Stimulated activated CD4-positive, alpha-beta T cell treated with anti-CD3 and anti-CD28 coated beads, TNF-alpha, amount 100 ng/mL, for 24 hours (primary cell): ENCODE measurements around the gene ELOVL2.
"Not testable (repeated sequence)": the region's sequence is repeated elsewhere in the genome, so short reads cannot be mapped to it uniquely, and the experiment has no call there.

Experiments used
- DNase-seq, 3 experiments: peaks; one replicate each; pipeline ENCODE4 v3.0.0-alpha.2; 2020; ENCODE audit warnings: low read depth in 3 of 3

Gene ELOVL2

GRCh38 chr6:11021714-11022113 is 22.4 kb downstream of the ELOVL2 start:
- DNase-seq: no peak

- no peak for DNase-seq
Measured at GRCh38 chr6:11021003-11021402, 23.1 kb downstream of the ELOVL2 start.

- no peak for DNase-seq
Measured at GRCh38 chr6:11018225-11018624, 25.9 kb downstream of the ELOVL2 start.

GRCh38 chr6:11017090-11017489 is 27.0 kb downstream of the ELOVL2 start:
- no peak for DNase-seq

- DNase-seq: no peak
Measured at GRCh38 chr6:11016452-11016851, 27.7 kb downstream of the ELOVL2 start.

GRCh38 chr6:11015102-11015501 is 29.0 kb downstream of the ELOVL2 start:
- no peak for DNase-seq

- no peak for DNase-seq
Measured at GRCh38 chr6:11013721-11014070, 30.4 kb downstream of the ELOVL2 start.

- DNase-seq: no peak
Measured at GRCh38 chr6:11012976-11013720, 31.0 kb downstream of the ELOVL2 start.

GRCh38 chr6:11012295-11012754 is 31.8 kb downstream of the ELOVL2 start:
- DNase-seq: no peak

GRCh38 chr6:11011787-11012234 is 32.3 kb downstream of the ELOVL2 start:
- no peak for DNase-seq

- DNase-seq: no peak
Measured at GRCh38 chr6:11009353-11009752, 34.8 kb downstream of the ELOVL2 start.

- no peak for DNase-seq
Measured at GRCh38 chr6:11008821-11009220, 35.3 kb downstream of the ELOVL2 start.

- DNase-seq: no peak
Measured at GRCh38 chr6:11007715-11008608, 36.1 kb downstream of the ELOVL2 start.

GRCh38 chr6:11006061-11006460 is 38.0 kb downstream of the ELOVL2 start:
- no peak for DNase-seq

GRCh38 chr6:11003297-11003696 is 40.8 kb downstream of the ELOVL2 start:
- DNase-seq: not testable (repeated sequence)

GRCh38 chr6:11002176-11002575 is 41.9 kb downstream of the ELOVL2 start:
- no peak for DNase-seq

GRCh38 chr6:10999994-11000393 is 44.1 kb downstream of the ELOVL2 start:
- DNase-seq: no peak

GRCh38 chr6:10995114-10995707 is 48.9 kb downstream of the ELOVL2 start:
- DNase-seq: no peak

- no peak for DNase-seq
Measured at GRCh38 chr6:10993896-10994295, 50.2 kb downstream of the ELOVL2 start.

- DNase-seq: no peak
Measured at GRCh38 chr6:10991115-10991514, 53.0 kb downstream of the ELOVL2 start.

GRCh38 chr6:10989587-10989986 is 54.5 kb downstream of the ELOVL2 start:
- no peak for DNase-seq

- not testable (repeated sequence) for DNase-seq
Measured at GRCh38 chr6:10984959-10985358, 59.1 kb downstream of the ELOVL2 start.
